WTC11 (cell line): ENCODE data around the gene ELMO1. TPM values are rescaled to one million over a fixed set of nuclear protein-coding genes. Genes with fewer than 3 reads are reported as not detected.

Experiments
- ATAC-seq: fragments of 200-7000 bp; cut with Tn5 transposase; 2 replicates; pipeline ENCODE4 v1.10.0; 2021; ENCODE audit warnings: mild to moderate bottlenecking, moderate library complexity
- CTCF ChIA-PET: fragments of 300-600 bp; sonication (Branson Sonifier 250); formaldehyde crosslinking; loops from one replicate; lab custom pipeline; 2021; ENCODE audit warnings: antibody characterized with exemption; lab: Charles Lee
- POLR2A ChIA-PET: fragments of 350-600 bp; sonication (Branson Sonifier 250); formaldehyde crosslinking; loops from one replicate; lab custom pipeline; 2021; ENCODE audit warnings: antibody characterized with exemption; lab: Charles Lee
- DNase-seq: peaks from one replicate; pipeline ENCODE4 v3.0.0; 2021; ENCODE audit warnings: low spot score
- H3K27ac Mint-ChIP-seq: 2 replicates; pipeline ENCODE4 v1.8.0; 2021; ENCODE audit warnings: mixed read lengths
- H3K27me3 Mint-ChIP-seq: 2 replicates; pipeline ENCODE4 v1.8.0; 2021; ENCODE audit warnings: low read depth, mild to moderate bottlenecking, moderate library complexity, mixed read lengths
- H3K36me3 Mint-ChIP-seq: 2 replicates; pipeline ENCODE4 v1.8.0; 2021; ENCODE audit warnings: mixed read lengths
- H3K4me1 Mint-ChIP-seq: 2 replicates; pipeline ENCODE4 v1.8.0; 2022; ENCODE audit warnings: mixed read lengths
- H3K4me3 Mint-ChIP-seq: 2 replicates; pipeline ENCODE4 v1.8.0; 2021; ENCODE audit warnings: mild to moderate bottlenecking, moderate library complexity, mixed read lengths
- H3K9me3 Mint-ChIP-seq: 2 replicates; pipeline ENCODE4 v1.8.0; 2021; ENCODE audit warnings: mixed read lengths
- ATF2 ChIP-seq: sonication (generic); formaldehyde crosslinking; IDR thresholded peaks from 2 replicates; pipeline ENCODE4 v1.8.1; 2022; ENCODE audit warnings: low read depth, missing genetic modification reagents, borderline replicate concordance
- CDX4 ChIP-seq: fragments of 250-450 bp; sonication (Bioruptor Pico); IDR thresholded peaks from 2 replicates; pipeline ENCODE4 v1.9.0; 2021; ENCODE audit warnings: moderate library complexity, mild to moderate bottlenecking, inconsistent platforms, borderline replicate concordance
- FOXJ3 ChIP-seq: sonication (generic); formaldehyde crosslinking; IDR thresholded peaks from 2 replicates; pipeline ENCODE4 v1.9.0; 2021; ENCODE audit warnings: missing genetic modification reagents, mild to moderate bottlenecking, borderline replicate concordance
- FOXK1 ChIP-seq: sonication (generic); formaldehyde crosslinking; IDR thresholded peaks from 2 replicates; pipeline ENCODE4 v1.8.0; 2022; ENCODE audit warnings: mild to moderate bottlenecking, moderate library complexity, missing genetic modification reagents
- FOXP1 ChIP-seq: sonication (generic); formaldehyde crosslinking; IDR thresholded peaks from 2 replicates; pipeline ENCODE4 v1.8.0; 2022; ENCODE audit warnings: missing genetic modification reagents, mild to moderate bottlenecking, moderate library complexity, borderline replicate concordance
- FOXP4 ChIP-seq: sonication (generic); formaldehyde crosslinking; IDR thresholded peaks from 2 replicates; pipeline ENCODE4 v1.8.0; 2022; ENCODE audit warnings: mild to moderate bottlenecking, missing genetic modification reagents
- GRHL2 ChIP-seq: fragments of 250-450 bp; sonication (Bioruptor Pico); IDR thresholded peaks from 2 replicates; pipeline ENCODE4 v1.8.0; 2022; ENCODE audit warnings: mild to moderate bottlenecking, moderate library complexity; ENCODE audit not compliant: insufficient replicate concordance, severe bottlenecking
- IRF2 ChIP-seq: sonication (generic); formaldehyde crosslinking; IDR thresholded peaks from 2 replicates; pipeline ENCODE4 v1.8.0; 2022; ENCODE audit warnings: low read depth, missing genetic modification reagents, borderline replicate concordance
- JUN ChIP-seq: sonication (generic); formaldehyde crosslinking; IDR thresholded peaks from 2 replicates; pipeline ENCODE4 v1.8.0; 2023; ENCODE audit warnings: mild to moderate bottlenecking, missing genetic modification reagents
- NR1H2 ChIP-seq: sonication (generic); formaldehyde crosslinking; IDR thresholded peaks from 2 replicates; pipeline ENCODE4 v1.9.0; 2021; ENCODE audit warnings: mild to moderate bottlenecking, moderate library complexity, missing genetic modification reagents
- NR3C1 ChIP-seq: sonication (generic); formaldehyde crosslinking; conservative IDR thresholded peaks from 2 replicates; pipeline ENCODE4 v1.8.1; 2023; ENCODE audit warnings: low read depth, mild to moderate bottlenecking, missing genetic modification reagents
- PRRX2 ChIP-seq: fragments of 250-450 bp; sonication (Bioruptor Pico); IDR thresholded peaks from 2 replicates; pipeline ENCODE4 v1.8.0; 2021; ENCODE audit warnings: mild to moderate bottlenecking
- SMAD3 ChIP-seq: sonication (generic); formaldehyde crosslinking; IDR thresholded peaks from 2 replicates; pipeline ENCODE4 v1.8.0; 2022; ENCODE audit warnings: missing genetic modification reagents, mild to moderate bottlenecking, borderline replicate concordance
- SMAD4 ChIP-seq: sonication (generic); formaldehyde crosslinking; IDR thresholded peaks from 2 replicates; pipeline ENCODE4 v1.8.0; 2022; ENCODE audit warnings: mild to moderate bottlenecking, missing genetic modification reagents
- ZNF121 ChIP-seq: sonication (generic); formaldehyde crosslinking; IDR thresholded peaks from 2 replicates; pipeline ENCODE4 v1.8.0; 2023; ENCODE audit warnings: missing genetic modification reagents
- ZNF219 ChIP-seq: sonication (generic); formaldehyde crosslinking; IDR thresholded peaks from 2 replicates; pipeline ENCODE4 v1.8.0; 2023; ENCODE audit warnings: missing genetic modification reagents, mild to moderate bottlenecking, borderline replicate concordance
- ZNF281 ChIP-seq: sonication (generic); formaldehyde crosslinking; IDR thresholded peaks from 2 replicates; pipeline ENCODE4 v1.8.0; 2023; ENCODE audit warnings: mild to moderate bottlenecking, missing genetic modification reagents
- total RNA-seq: library from RNA; stranded (reverse); gene quantifications from 3 replicates; pipeline ENCODE4 v1.2.3, GENCODE V29; 2021
- TF ChIP-seq, protein P1 (sequence below): sonication (generic); formaldehyde crosslinking; IDR thresholded peaks from 2 replicates; pipeline ENCODE4 v1.8.1; 2023; ENCODE audit warnings: mild to moderate bottlenecking, moderate library complexity, missing genetic modification reagents
- TF ChIP-seq, protein P2 (sequence below): sonication (generic); formaldehyde crosslinking; IDR thresholded peaks from 2 replicates; pipeline ENCODE4 v1.8.1; 2023; ENCODE audit warnings: mild to moderate bottlenecking, missing genetic modification reagents, moderate library complexity
- TF ChIP-seq, protein P3 (sequence below): sonication (generic); formaldehyde crosslinking; IDR thresholded peaks from 2 replicates; pipeline ENCODE4 v1.8.0; 2023; ENCODE audit warnings: missing genetic modification reagents

The ELMO1 gene
- total RNA-seq, 1 experiment from 2014 or later = 19.4 TPM

DNA sequence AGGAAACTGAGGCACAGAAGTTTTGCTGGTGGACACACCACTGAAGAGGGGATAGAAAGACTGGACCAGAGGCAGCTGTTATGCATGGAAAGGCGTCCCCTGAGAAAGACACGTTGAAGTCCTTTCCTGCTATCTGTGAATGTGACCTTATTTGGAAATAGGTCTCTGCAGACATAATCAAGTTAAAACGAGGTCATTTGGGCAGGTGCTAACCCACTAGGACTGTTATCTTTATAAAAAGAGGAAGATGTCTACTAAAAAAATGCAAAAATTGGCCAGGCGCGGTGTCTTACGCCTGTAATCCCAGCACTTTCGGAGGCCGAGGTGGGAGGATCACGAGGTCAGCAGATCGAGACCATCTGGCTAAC lies 31.6 kb downstream of the ELMO1 start:
- H3K27ac Mint-ChIP-seq = peak overlapping the region; percentile 22; the same call in 1 of the 2 replicates
- no peak for DNase-seq
- H3K27me3 Mint-ChIP-seq = no peaks in the 10 kb centered on the region
- CTCF ChIA-PET = interaction anchor here (0.8 kb wide), 1 partner anchor 75 kb away, joined by 3 read pairs; no protein-coding TSS in a partner anchor
- peaks cover 10% of the 10 kb centered on the region for H3K36me3 Mint-ChIP-seq
- ATAC-seq = no peak
- peaks cover 9% of the 10 kb centered on the region for H3K9me3 Mint-ChIP-seq
- H3K4me3 Mint-ChIP-seq = no peak overlapping the region
- TF ChIP-seq FOXP4 (CRISPR knock-in tag) (no peak), NR3C1 (CRISPR knock-in tag) (no peak), SMAD3 (CRISPR knock-in tag) (no peak), GRHL2 (CRISPR knock-in tag) (no peak), FOXJ3 (CRISPR knock-in tag) (no peak), FOXK1 (CRISPR knock-in tag) (no peak), JUN (CRISPR knock-in tag) (no peak), ZNF121 (no peak), CDX4 (no peak), ZNF281 (CRISPR knock-in tag) (no peak), ATF2 (CRISPR knock-in tag) (no peak)
- TF ChIP-seq, protein P1, sequence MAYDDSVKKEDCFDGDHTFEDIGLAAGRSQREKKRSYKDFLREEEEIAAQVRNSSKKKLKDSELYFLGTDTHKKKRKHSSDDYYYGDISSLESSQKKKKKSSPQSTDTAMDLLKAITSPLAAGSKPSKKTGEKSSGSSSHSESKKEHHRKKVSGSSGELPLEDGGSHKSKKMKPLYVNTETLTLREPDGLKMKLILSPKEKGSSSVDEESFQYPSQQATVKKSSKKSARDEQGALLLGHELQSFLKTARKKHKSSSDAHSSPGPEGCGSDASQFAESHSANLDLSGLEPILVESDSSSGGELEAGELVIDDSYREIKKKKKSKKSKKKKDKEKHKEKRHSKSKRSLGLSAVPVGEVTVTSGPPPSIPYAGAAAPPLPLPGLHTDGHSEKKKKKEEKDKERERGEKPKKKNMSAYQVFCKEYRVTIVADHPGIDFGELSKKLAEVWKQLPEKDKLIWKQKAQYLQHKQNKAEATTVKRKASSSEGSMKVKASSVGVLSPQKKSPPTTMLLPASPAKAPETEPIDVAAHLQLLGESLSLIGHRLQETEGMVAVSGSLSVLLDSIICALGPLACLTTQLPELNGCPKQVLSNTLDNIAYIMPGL = no peak
- TF ChIP-seq, protein P2, sequence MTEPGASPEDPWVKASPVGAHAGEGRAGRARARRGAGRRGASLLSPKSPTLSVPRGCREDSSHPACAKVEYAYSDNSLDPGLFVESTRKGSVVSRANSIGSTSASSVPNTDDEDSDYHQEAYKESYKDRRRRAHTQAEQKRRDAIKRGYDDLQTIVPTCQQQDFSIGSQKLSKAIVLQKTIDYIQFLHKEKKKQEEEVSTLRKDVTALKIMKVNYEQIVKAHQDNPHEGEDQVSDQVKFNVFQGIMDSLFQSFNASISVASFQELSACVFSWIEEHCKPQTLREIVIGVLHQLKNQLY = no peak
- TF ChIP-seq, all 79 proteins: peak for 0
- POLR2A ChIA-PET = no interaction called here
- peaks cover 20% of the 10 kb centered on the region for H3K4me1 Mint-ChIP-seq

- ATAC-seq = no peak
- Mint-ChIP-seq H3K9me3 (peaks cover 9% of the 10 kb centered on the region), H3K4me3 (no peak overlapping the region), H3K27me3 (no peaks in the 10 kb centered on the region), H3K36me3 (peaks cover 10% of the 10 kb centered on the region), H3K4me1 (peaks cover 20% of the 10 kb centered on the region), H3K27ac (peak overlapping the region; percentile 67)
- no peak for DNase-seq
- ChIA-PET CTCF (interaction anchor here (0.8 kb wide), 1 partner anchor 76 kb away, joined by 3 read pairs; no protein-coding TSS in a partner anchor), POLR2A (no interaction called here)
- TF ChIP-seq ZNF121 (no peak), ZNF219 (CRISPR knock-in tag) (no peak), PRRX2 (CRISPR knock-in tag) (no peak), IRF2 (CRISPR knock-in tag) (no peak), FOXP1 (CRISPR knock-in tag) (no peak), SMAD4 (CRISPR knock-in tag) (no peak), NR1H2 (CRISPR knock-in tag) (no peak)
- TF ChIP-seq, protein P3, sequence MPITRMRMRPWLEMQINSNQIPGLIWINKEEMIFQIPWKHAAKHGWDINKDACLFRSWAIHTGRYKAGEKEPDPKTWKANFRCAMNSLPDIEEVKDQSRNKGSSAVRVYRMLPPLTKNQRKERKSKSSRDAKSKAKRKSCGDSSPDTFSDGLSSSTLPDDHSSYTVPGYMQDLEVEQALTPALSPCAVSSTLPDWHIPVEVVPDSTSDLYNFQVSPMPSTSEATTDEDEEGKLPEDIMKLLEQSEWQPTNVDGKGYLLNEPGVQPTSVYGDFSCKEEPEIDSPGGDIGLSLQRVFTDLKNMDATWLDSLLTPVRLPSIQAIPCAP (CRISPR knock-in tag) = no peak
Observed at GRCh38 chr7:37416378-37417106, 32.1 kb downstream of the ELMO1 start.
